Gastroesophageal sphincter (tissue), 4 donors: ENCODE results near the gene CHST8. TPM values are rescaled to one million over a fixed set of nuclear protein-coding genes. Genes with fewer than 3 reads are reported as not detected.

Experiments
- ATAC-seq: fragments of 150-250 bp; one replicate; pipeline ENCODE4 v1.9.1; 2016; ENCODE audit warnings: mild to moderate bottlenecking, moderate library complexity
- H3K27ac ChIP-seq, 4 donors: fragments of 200-600 bp; sonication (generic) in 3 of 4; 1 replicate in 3 of 4; 2 replicates in 1 of 4; pipeline ENCODE4 v1.5.1; 2016 to 2019
- H3K27me3 ChIP-seq: fragments of 200-600 bp; sonication (generic); one replicate; pipeline ENCODE4 v1.5.1; 2019
- H3K36me3 ChIP-seq, 2 donors: fragments of 200-600 bp; sonication (generic); one replicate each; pipeline ENCODE4 v1.5.1; 2019; ENCODE audit warnings: control low read depth in 1 of 2
- H3K4me1 ChIP-seq, 3 donors: fragments of 200-600 bp; sonication (generic); 1 replicate in 2 of 3; 2 replicates in 1 of 3; pipeline ENCODE4 v1.5.1; 2016 to 2019; ENCODE audit warnings: control low read depth in 2 of 3
- H3K4me3 ChIP-seq, 2 donors: fragments of 200-600 bp; sonication (generic); one replicate each; pipeline ENCODE4 v1.5.1; 2019; ENCODE audit warnings: mild to moderate bottlenecking in 1 of 2, moderate library complexity in 1 of 2
- H3K9me3 ChIP-seq, 3 donors: fragments of 200-600 bp; sonication (generic); one replicate each; pipeline ENCODE4 v1.5.1; 2017 to 2019; ENCODE audit warnings: control low read depth in 2 of 3
- EP300 ChIP-seq: sonication (generic); formaldehyde crosslinking; IDR thresholded peaks from one replicate; pipeline ENCODE4 v1.6.1; 2017; ENCODE audit warnings: antibody characterized with exemption, mild to moderate bottlenecking
- POLR2A ChIP-seq, 2 donors: fragments of 450-650 bp; IDR thresholded peaks; one replicate each; pipeline ENCODE4 v1.6.1; 2017; ENCODE audit warnings: antibody characterized with exemption in 2 of 2, mild to moderate bottlenecking in 2 of 2, moderate library complexity in 1 of 2
- POLR2AphosphoS5 ChIP-seq: sonication (generic); formaldehyde crosslinking; IDR thresholded peaks from one replicate; pipeline ENCODE4 v1.6.1; 2017; ENCODE audit warnings: antibody characterized with exemption
- WGBS, 2 donors: methylation state at CpG; one replicate each; pipeline ENCODE4 v1.1.5; 2018; ENCODE audit warnings: low coverage in 1 of 2; 5-methylcytosine and 5-hydroxymethylcytosine counted together
- total RNA-seq, 4 donors: library from RNA; depleted of rRNA; stranded (reverse); fragments of >200 nt; gene quantifications; one replicate each; pipeline ENCODE4 v1.1.0, GENCODE V29; 2016
- TF ChIP-seq, protein P1 (sequence below), 4 experiments: fragments of 200-600 bp in 2 of 4; fragments of 450-650 bp in 2 of 4; sonication (generic) in 1 of 4; IDR thresholded peaks; one replicate each; pipeline ENCODE4 v1.5.1; 2017 to 2019; ENCODE audit warnings: antibody characterized with exemption in 4 of 4, mild to moderate bottlenecking in 2 of 4, moderate library complexity in 2 of 4

CHST8 gene
- total RNA-seq, 4 donors from 2014 or later, result 0.16 to 0.66 (median 0.54) TPM; not detected in 1

- H3K9me3 ChIP-seq, result peaks cover 0 to 47% (median 0%) of the 10 kb centered on the region in 3 donors
- no peaks in the 10 kb centered on the region for H3K4me1 ChIP-seq
- TF ChIP-seq POLR2AphosphoS5, result no peak
- WGBS, 2 donors, result 33 to 48% methylated on average over 4 of the region's 4 CpGs
- peaks cover 22% of the 10 kb centered on the region for H3K27me3 ChIP-seq
- H3K36me3 ChIP-seq, result no peaks in the 10 kb centered on the region
- no peak for ATAC-seq
- no peak overlapping the region for H3K4me3 ChIP-seq
- H3K27ac ChIP-seq, result no peak overlapping the region
These were observed 15.2 kb upstream of the CHST8 start for GRCh38 chr19:33606556-33606955.

GRCh38 chr19:33609353-33609752, 12.4 kb upstream of the CHST8 start:
- Histone ChIP-seq H3K9me3 (peaks cover 0 to 21% (median 0%) of the 10 kb centered on the region in 3 donors), H3K4me3 (no peak overlapping the region), H3K4me1 (no peaks in the 10 kb centered on the region), H3K27me3 (peaks cover 45% of the 10 kb centered on the region), H3K36me3 (no peaks in the 10 kb centered on the region), H3K27ac (no peak overlapping the region)
- WGBS, 2 donors, result 20 to 53% methylated on average over 1 of the region's 1 CpG
- ATAC-seq, result no peak
- TF ChIP-seq EP300 (no peak), POLR2A (IDR thresholded peaks at IDR 0.05) (no peak), POLR2AphosphoS5 (no peak)
- TF ChIP-seq, protein P1, sequence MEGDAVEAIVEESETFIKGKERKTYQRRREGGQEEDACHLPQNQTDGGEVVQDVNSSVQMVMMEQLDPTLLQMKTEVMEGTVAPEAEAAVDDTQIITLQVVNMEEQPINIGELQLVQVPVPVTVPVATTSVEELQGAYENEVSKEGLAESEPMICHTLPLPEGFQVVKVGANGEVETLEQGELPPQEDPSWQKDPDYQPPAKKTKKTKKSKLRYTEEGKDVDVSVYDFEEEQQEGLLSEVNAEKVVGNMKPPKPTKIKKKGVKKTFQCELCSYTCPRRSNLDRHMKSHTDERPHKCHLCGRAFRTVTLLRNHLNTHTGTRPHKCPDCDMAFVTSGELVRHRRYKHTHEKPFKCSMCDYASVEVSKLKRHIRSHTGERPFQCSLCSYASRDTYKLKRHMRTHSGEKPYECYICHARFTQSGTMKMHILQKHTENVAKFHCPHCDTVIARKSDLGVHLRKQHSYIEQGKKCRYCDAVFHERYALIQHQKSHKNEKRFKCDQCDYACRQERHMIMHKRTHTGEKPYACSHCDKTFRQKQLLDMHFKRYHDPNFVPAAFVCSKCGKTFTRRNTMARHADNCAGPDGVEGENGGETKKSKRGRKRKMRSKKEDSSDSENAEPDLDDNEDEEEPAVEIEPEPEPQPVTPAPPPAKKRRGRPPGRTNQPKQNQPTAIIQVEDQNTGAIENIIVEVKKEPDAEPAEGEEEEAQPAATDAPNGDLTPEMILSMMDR (IDR thresholded peaks at IDR 0.05), result no peak

DNA sequence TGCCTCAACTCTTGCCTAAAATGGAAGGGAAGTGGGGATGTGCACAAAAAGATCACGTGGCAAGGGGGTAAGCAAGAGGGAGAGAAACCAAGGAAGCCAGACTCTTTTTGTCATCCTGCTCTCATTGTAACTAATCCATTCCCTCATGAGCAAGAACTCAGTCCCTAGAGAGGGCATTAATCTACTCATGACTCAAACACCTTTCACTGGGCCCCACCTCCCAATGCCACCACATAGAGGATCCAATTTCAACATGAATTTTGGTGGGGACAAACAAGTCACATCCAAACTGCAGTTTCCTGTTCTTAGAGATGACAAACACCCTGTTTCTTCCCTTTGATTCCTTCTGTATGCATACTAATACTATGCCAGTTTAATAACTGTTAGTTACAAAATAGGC, 11.2 kb upstream of the CHST8 start:
- no peaks in the 10 kb centered on the region for H3K4me1 ChIP-seq
- no peak overlapping the region for H3K4me3 ChIP-seq
- H3K27ac ChIP-seq, result no peak overlapping the region
- WGBS, 2 donors, result 57% methylated on average over 1 of the region's 1 CpG; no CpG with 5 or more reads in 1 of the 2 donors
- H3K27me3 ChIP-seq, result peaks cover 49% of the 10 kb centered on the region
- ATAC-seq, result no peak
- TF ChIP-seq, protein P1 (IDR thresholded peaks at IDR 0.05), result no peak
- TF ChIP-seq POLR2AphosphoS5 (no peak), EP300 (no peak), POLR2A (IDR thresholded peaks at IDR 0.05) (no peak)
- H3K9me3 ChIP-seq, result peaks cover 0 to 21% (median 0%) of the 10 kb centered on the region in 3 donors
- no peaks in the 10 kb centered on the region for H3K36me3 ChIP-seq

DNA sequence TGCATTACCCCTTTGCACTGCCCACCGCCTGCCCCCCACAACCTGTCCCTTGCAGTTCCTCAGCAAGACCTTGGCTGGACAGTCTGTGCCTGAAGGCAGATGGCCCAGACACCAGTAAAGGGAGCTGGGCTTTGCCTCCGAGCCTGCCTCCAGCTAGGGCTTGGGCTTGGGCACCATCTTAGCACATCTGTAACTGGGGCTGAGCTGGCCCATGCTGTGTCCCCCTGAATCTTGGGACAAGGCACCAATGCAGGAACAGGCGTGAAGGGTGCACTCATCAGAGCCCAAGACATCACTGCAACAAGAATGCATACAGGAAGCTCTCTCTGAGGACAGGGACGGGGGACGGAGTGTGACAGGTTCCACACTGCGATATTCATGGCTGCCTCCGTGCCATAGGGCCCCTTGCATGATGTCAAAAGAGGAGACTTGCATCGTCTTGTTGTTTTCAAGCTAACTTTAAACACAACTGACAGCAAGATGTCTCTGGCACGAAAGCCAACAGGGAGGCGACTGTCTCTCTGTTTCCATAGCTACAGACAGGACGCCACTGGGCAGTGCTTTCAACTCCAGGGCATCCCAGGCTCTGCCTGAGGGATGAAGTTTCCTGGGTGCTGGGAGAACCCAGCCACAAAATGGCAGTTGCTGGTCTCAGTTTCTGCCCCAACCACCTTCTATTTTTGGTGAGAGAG, 8.7 kb upstream of the CHST8 start:
- no peaks in the 10 kb centered on the region for H3K4me1 ChIP-seq
- peaks cover 62% of the 10 kb centered on the region for H3K27me3 ChIP-seq
- TF ChIP-seq POLR2AphosphoS5, result no peak
- ATAC-seq, result no peak
- no peak overlapping the region for H3K27ac ChIP-seq
- H3K4me3 ChIP-seq, result no peak overlapping the region
- peaks cover 0 to 21% (median 0%) of the 10 kb centered on the region in 3 donors for H3K9me3 ChIP-seq
- 58% methylated on average over 7 of the region's 11 CpGs; no CpG with 5 or more reads in 1 of the 2 donors for WGBS, 2 donors
- H3K36me3 ChIP-seq, result no peaks in the 10 kb centered on the region

DNA sequence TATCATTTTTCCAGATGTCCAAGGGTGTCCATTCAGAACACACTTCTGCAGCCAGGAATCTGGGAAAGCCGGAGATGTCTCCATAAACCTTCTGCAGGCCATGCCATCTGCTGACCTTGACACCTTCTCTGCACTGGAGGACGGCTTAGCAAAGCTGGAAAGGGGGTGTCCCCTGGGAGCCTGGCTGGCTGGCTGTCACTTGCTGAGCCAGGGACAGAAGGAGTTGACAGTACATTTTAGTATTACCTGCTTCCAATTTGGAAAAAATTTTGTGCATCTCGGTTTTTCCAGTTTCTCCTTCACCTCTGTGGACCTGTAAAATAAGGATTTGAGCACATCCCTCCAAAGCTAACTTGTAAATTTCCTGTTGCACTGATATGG, 8.1 kb upstream of the CHST8 start:
- TF ChIP-seq EP300 (no peak), POLR2A (IDR thresholded peaks at IDR 0.05) (no peak), POLR2AphosphoS5 (no peak)
- 31% methylated on average over 3 of the region's 3 CpGs; no CpG with 5 or more reads in 1 of the 2 donors for WGBS, 2 donors
- Histone ChIP-seq H3K27ac (no peak overlapping the region), H3K4me3 (no peak overlapping the region), H3K36me3 (no peaks in the 10 kb centered on the region), H3K9me3 (peaks cover 0 to 21% (median 0%) of the 10 kb centered on the region in 3 donors), H3K27me3 (peaks cover 64% of the 10 kb centered on the region), H3K4me1 (no peaks in the 10 kb centered on the region)
- no peak for ATAC-seq

DNA sequence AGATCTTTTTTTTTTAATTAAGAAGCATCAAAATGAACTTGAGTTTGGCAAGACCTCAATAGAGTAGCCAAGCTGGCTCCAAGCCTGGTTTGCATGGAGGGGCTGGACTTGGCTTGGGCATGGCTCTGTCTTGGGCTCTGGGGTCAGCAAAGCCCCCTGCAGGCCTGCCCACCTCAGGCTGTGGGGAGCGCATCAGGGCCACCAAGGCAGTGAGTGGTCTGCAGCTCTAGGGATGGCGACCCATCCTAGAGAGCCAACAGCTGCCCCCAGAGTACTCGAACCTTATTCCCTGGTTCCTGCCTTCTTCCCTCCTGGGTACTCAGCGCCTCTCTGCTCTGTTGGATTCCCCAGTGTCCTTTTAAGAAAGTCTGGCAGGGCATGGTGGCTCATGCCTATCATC, 5.4 kb upstream of the CHST8 start:
- no peaks in the 10 kb centered on the region for H3K36me3 ChIP-seq
- no peak overlapping the region for H3K4me3 ChIP-seq
- no peaks in the 10 kb centered on the region for H3K9me3 ChIP-seq
- TF ChIP-seq POLR2A (IDR thresholded peaks at IDR 0.05) (no peak), EP300 (no peak), POLR2AphosphoS5 (no peak)
- TF ChIP-seq, protein P1 (IDR thresholded peaks at IDR 0.05), result no peak
- H3K27me3 ChIP-seq, result peaks cover 89% of the 10 kb centered on the region
- no peak overlapping the region for H3K27ac ChIP-seq
- no CpG with 5 or more reads among the region's 4 CpGs for WGBS, 2 donors
- peaks cover 0 to 3% (median 0%) of the 10 kb centered on the region in 3 donors for H3K4me1 ChIP-seq
- ATAC-seq, result no peak
